Measurements from ENCODE around the gene TMEM141. TPM values are rescaled to one million over a fixed set of nuclear protein-coding genes. Genes with fewer than 3 reads are reported as not detected.
A peak's percentile ranks its signal among the peaks of the same experiment; 100 is the strongest.

Gene TMEM141
- total RNA-seq, 1 donor from 2014 or later: 66.7 TPM

- no peak for DNase-seq (ENCODE audit: low read depth in 2 of 2)
These were observed 23.7 kb downstream of the TMEM141 start for GRCh38 chr9:136814725-136815421.

GRCh38 chr9:136815422-136815782 lies 24.3 kb downstream of the TMEM141 start:
- DNase-seq (ENCODE audit: low read depth in 2 of 2): no peak

GRCh38 chr9:136820971-136821825 lies 30.1 kb downstream of the TMEM141 start:
- peak; percentile 43 to 53 for DNase-seq (ENCODE audit: low read depth in 2 of 2)

GRCh38 chr9:136821826-136822544 lies 30.8 kb downstream of the TMEM141 start:
- no peak for DNase-seq (ENCODE audit: low read depth in 2 of 2)

DNA sequence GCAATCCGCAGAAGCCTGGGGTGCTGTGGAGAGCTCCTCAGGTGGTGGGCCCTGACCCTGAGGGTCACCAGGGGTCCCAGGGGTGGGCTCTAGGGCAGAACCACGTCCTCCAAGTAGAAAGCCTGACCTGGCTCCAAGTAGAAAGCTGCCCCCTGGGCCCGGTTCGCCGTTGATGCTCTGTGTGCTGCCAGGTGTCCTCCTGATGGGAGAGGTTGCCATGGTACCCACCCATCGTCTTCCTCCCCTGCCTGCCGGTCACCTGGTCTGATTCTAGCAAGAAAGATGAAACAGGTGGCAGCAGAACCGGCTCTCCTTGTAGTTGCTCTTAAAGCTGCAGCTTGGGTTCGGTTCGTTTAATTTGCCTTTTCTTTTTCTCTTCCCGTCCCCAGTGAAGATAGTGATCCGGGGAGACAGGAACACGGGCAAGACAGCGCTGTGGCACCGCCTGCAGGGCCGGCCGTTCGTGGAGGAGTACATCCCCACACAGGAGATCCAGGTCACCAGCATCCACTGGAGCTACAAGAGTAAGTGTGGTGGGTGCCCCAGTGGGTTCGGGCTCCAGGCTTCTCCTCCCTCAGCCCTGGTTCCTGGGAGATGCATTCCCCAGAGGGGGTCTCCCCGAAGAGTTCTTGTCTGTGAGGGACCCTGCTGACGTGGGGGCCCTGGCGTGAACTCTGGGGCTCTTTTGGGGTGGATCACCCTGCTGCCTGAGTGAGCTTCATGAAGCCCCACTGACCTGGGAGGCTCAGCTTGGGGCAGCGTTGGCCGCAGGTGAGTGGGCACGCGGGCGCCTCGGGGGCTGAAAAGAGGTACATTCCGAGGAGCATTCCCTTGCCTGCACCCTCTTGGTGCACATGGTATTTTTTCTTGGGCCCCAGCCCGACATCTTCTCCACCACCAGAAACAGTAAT lies 32.2 kb downstream of the TMEM141 start:
- no peak for DNase-seq (ENCODE audit: low read depth in 2 of 2)

DNA sequence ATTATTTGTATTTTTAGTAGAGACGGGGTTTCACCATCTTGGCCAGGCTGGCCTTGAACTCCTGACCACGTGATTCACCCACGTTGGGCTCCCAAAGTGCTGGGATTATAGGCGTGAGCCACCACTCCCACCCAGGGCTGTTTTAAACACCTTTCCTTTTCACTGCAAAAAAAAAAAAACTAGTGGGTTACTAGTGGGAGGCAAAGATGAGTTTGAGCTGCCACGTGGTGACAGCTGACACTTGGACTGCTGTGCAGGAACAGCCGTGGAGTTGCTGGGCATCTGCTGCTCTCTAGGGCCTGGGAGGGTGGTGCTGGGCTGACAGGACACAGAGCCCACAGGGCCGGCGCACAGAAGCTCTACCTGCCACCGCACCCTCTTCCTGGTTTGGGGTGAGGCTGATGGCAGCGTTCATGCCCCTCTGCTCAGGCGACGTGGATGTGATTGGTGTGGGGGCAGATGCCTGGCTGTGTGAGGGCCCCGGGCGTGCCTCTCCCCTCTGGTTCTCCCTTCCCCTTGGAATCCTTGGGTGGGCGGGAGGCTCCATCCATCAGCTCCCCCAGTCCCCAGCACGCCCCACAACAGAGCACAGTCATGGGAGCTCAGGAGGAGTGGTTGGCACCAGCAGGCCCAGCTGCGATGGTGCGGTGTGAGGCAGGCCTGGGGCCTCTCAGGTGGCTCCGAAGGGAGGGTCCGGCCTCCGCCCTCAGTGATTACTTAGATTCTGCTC lies 33.5 kb downstream of the TMEM141 start:
- no peak for DNase-seq (ENCODE audit: low read depth in 2 of 2)

DNA sequence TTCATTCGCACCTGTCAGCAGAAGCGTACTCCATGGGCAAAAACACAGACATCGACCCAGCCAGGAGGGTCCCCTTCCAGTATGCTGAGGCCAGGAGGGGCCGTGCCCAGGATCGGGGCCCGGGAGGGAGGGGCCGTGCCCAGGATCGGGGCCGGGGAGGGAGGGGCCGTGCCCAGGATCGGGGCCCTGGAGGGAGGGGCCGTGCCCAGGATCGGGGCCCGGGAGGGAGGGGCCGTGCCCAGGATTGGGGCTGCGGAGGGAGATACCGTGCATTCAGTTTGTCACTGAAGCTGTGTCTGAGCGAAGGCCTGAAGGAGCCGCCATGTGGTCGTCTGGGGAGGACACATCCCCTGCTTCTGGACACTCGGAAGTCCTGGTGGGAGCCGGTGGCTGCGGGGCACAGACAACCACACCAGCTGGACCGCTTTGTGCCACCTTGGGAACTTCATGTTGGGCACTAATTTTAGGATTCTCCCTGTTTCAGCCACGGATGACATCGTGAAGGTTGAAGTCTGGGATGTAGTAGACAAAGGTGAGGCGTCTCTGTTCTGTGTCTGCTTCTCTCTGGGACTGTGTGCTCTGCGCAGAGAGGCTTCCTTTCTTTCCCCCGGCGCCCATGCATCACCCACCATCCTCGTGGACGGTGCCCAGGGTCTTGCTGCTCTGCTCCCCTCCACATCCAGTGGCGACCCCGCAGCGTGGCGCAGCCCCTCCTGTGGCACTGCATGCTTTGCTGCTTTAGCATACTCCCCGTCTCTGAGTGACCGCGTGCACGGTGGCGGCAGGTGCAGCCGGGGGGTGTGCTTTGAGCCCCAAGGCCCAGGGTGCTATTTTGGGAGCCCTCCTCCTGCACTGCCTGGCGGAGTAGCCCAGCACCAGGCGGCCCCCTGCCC lies 34.4 kb downstream of the TMEM141 start:
- no peak for DNase-seq (ENCODE audit: low read depth in 2 of 2)

DNA sequence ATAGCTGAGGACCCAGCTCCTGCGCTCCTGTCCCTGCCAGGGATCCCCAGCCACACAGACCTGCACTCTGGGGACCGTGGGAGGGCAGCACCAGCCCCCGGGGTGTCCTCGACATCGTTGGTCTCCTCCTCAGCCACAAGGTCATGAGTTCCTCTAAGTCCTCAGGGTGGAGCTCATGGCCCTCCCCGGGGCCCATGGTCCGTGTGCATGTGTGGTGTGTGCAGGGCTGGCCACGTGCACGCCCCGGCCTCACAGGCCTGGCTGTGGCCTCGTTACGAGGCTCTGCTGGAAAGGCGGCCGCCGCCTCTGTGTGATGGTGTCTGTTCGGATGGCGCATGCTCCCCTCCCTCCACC lies 35.0 kb downstream of the TMEM141 start:
- no peak for DNase-seq (ENCODE audit: low read depth in 2 of 2)

GRCh38 chr9:136826703-136827582 lies 35.8 kb downstream of the TMEM141 start:
- DNase-seq (ENCODE audit: low read depth in 2 of 2): no peak

GRCh38 chr9:136827794-136828473 lies 36.8 kb downstream of the TMEM141 start:
- DNase-seq (ENCODE audit: low read depth in 2 of 2): no peak

GRCh38 chr9:136828474-136829140 lies 37.5 kb downstream of the TMEM141 start:
- DNase-seq (ENCODE audit: low read depth in 2 of 2): no peak

DNA sequence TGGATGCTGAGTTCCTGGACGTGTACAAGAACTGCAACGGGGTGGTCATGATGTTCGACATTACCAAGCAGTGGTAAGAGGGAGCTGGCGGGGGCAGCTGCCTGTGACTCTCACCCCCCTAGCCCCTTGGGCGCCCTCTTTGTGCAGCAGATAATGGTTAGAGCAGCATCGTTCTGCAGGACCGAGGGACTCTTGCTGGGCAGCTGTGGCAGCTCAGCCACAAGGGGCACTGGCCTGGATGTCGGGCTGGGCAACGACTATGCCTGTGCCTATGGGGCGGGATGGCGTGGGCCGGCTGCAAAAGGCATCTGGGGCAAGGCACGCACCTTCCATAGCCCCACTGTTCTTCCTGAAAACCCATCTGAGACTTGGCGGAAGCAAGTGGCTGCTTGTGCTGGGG lies 38.3 kb downstream of the TMEM141 start:
- no peak for DNase-seq (ENCODE audit: low read depth in 2 of 2)

GRCh38 chr9:136829981-136830885 lies 39.1 kb downstream of the TMEM141 start:
- no peak for DNase-seq (ENCODE audit: low read depth in 2 of 2)

- no peak for DNase-seq (ENCODE audit: low read depth in 2 of 2)
These were observed 40.0 kb downstream of the TMEM141 start for GRCh38 chr9:136831002-136831719.

GRCh38 chr9:136831720-136832104 lies 40.6 kb downstream of the TMEM141 start:
- no peak for DNase-seq (ENCODE audit: low read depth in 2 of 2)

- DNase-seq (ENCODE audit: low read depth in 2 of 2): no peak
These were observed 41.4 kb downstream of the TMEM141 start for GRCh38 chr9:136832581-136832980.

All from lung microvascular endothelial cell (primary cell).